Measurements from ENCODE around the gene NIPAL1.
"Not testable (repeated sequence)": the region's sequence is repeated elsewhere in the genome, so short reads cannot be mapped to it uniquely, and the experiment has no call there.

The NIPAL1 gene

GRCh38 chr4:48016141-48017107, at the start of gene NIPAL1, which contains the start of gene CNGA1:
NIPAL1 (plus strand) TSS chr4:48016772; CDS start chr4:48016840, 68 bp downstream.
CNGA1 (minus strand) TSS chr4:48016681; CDS start chr4:47952689, 63,992 bp downstream.
- DNase-seq, result peak; percentile 4

- no peak for DNase-seq
Measured at GRCh38 chr4:47968847-47969246, 47.7 kb upstream of the NIPAL1 start.

GRCh38 chr4:47972181-47972580, 44.4 kb upstream of the NIPAL1 start:
- DNase-seq, result no peak

GRCh38 chr4:47972721-47973120, 43.9 kb upstream of the NIPAL1 start:
- DNase-seq, result no peak

GRCh38 chr4:47974566-47974965, 42.0 kb upstream of the NIPAL1 start:
- no peak for DNase-seq

GRCh38 chr4:47990145-47990544, 26.4 kb upstream of the NIPAL1 start:
- no peak for DNase-seq

- not testable (repeated sequence) for DNase-seq
Measured at GRCh38 chr4:47992475-47992874, 24.1 kb upstream of the NIPAL1 start.

- DNase-seq, result no peak
Measured at GRCh38 chr4:47996021-47996420, 20.6 kb upstream of the NIPAL1 start.

GRCh38 chr4:48002267-48002666, 14.3 kb upstream of the NIPAL1 start:
- DNase-seq, result no peak

- DNase-seq, result not testable (repeated sequence)
Measured at GRCh38 chr4:48003568-48003967, 13.0 kb upstream of the NIPAL1 start.

- DNase-seq, result no peak
Measured at GRCh38 chr4:48005781-48006180, 10.8 kb upstream of the NIPAL1 start.

GRCh38 chr4:48008021-48008596, 8.5 kb upstream of the NIPAL1 start:
- DNase-seq, result no peak

GRCh38 chr4:48010906-48011305, 5.7 kb upstream of the NIPAL1 start:
- not testable (repeated sequence) for DNase-seq

- DNase-seq, result no peak
Measured at GRCh38 chr4:48011722-48012121, 4.8 kb upstream of the NIPAL1 start.

- DNase-seq, result no peak
Measured at GRCh38 chr4:48012824-48013223, 3.7 kb upstream of the NIPAL1 start.

GRCh38 chr4:48015216-48015615, 1.4 kb upstream of the NIPAL1 start:
- DNase-seq, result no peak

- no peak for DNase-seq
Measured at GRCh38 chr4:48015678-48016077, 894 bp upstream of the NIPAL1 start.

- DNase-seq, result no peak
Measured at GRCh38 chr4:48017108-48017571, 568 bp downstream of the NIPAL1 start.

GRCh38 chr4:48018112-48018511, 1.5 kb downstream of the NIPAL1 start:
- DNase-seq, result no peak

- no peak for DNase-seq
Measured at GRCh38 chr4:48021100-48021499, 4.5 kb downstream of the NIPAL1 start.

GRCh38 chr4:48022192-48022799, 5.7 kb downstream of the NIPAL1 start:
- no peak for DNase-seq

- DNase-seq, result no peak
Measured at GRCh38 chr4:48024522-48024921, 8.0 kb downstream of the NIPAL1 start.

- no peak for DNase-seq
Measured at GRCh38 chr4:48025005-48025404, 8.4 kb downstream of the NIPAL1 start.

- DNase-seq, result no peak
Measured at GRCh38 chr4:48027653-48028052, 11.1 kb downstream of the NIPAL1 start.
